ENCODE results near the gene LRBA.

DNA sequence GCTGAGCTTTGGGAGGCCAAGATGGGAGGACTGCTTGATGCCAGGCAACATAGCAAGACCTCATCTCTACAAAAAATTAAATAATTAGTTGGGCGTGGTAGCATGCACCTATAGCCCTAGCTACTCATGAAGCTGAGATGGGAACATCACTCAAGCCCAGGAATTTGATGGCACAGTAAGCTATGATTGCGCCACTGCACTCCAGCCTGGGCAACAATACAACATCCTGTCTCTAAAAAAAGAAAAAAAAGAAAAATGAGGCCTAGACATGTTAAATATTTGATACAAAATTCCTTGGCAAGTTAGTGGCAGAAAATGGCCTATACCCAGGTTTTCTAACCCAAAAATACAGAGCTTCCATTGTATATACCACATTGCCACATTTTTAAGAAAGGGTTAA is 521.2 kb downstream of the LRBA start:
- TF ChIP-seq, protein P1, sequence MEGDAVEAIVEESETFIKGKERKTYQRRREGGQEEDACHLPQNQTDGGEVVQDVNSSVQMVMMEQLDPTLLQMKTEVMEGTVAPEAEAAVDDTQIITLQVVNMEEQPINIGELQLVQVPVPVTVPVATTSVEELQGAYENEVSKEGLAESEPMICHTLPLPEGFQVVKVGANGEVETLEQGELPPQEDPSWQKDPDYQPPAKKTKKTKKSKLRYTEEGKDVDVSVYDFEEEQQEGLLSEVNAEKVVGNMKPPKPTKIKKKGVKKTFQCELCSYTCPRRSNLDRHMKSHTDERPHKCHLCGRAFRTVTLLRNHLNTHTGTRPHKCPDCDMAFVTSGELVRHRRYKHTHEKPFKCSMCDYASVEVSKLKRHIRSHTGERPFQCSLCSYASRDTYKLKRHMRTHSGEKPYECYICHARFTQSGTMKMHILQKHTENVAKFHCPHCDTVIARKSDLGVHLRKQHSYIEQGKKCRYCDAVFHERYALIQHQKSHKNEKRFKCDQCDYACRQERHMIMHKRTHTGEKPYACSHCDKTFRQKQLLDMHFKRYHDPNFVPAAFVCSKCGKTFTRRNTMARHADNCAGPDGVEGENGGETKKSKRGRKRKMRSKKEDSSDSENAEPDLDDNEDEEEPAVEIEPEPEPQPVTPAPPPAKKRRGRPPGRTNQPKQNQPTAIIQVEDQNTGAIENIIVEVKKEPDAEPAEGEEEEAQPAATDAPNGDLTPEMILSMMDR (IDR thresholded peaks at IDR 0.05; ENCODE audit: low read depth, low read length, poor library complexity, severe bottlenecking) = no peak
- no peak for TF ChIP-seq EZH2phosphoT487 (IDR thresholded peaks at IDR 0.05; ENCODE audit: borderline replicate concordance, low read length)
